GM12865 (cell line): ENCODE data around the gene RAB30.
A peak's percentile ranks its signal among the peaks of the same experiment; 100 is the strongest.
"Not testable (repeated sequence)": the region's sequence is repeated elsewhere in the genome, so short reads cannot be mapped to it uniquely, and the experiment has no call there.

Source experiments
- DNase-seq: peaks from one replicate; pipeline ENCODE4 v3.0.0; 2010; ENCODE audit warnings: low read depth
- H3K4me3 ChIP-seq: 2 replicates; pipeline ENCODE4 v1.5.1; 2011; ENCODE audit warnings: mild to moderate bottlenecking, low read depth, low read length, control low read depth
- TF ChIP-seq, protein P1 (sequence below): IDR thresholded peaks from 2 replicates; pipeline ENCODE4 v1.5.1; 2011; ENCODE audit warnings: low read length, control low read depth, low read depth, inconsistent platforms; ENCODE audit not compliant: insufficient read depth; ENCODE audit errors: missing control alignments

The RAB30 gene

DNA sequence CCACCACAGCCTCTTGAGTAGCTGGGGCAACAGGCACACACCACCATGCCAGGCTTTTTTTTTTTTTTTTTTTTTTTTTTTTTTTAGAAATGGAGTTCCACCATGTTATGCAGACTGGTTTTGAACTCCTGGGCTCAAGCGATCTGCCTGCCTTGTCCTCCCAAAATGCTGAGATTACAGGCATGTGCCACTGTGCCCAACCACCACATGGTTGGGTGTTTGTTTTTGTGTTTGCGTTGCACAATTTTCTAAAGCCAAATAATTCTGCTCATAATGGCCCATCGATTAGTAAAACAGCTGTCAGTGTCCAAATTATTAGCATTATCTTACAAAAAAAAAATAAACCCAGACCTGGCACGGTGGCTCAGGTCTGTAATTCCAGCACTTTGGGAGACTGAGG, 104.3 kb downstream of the RAB30 start:
- DNase-seq, result no peak
- TF ChIP-seq, protein P1, sequence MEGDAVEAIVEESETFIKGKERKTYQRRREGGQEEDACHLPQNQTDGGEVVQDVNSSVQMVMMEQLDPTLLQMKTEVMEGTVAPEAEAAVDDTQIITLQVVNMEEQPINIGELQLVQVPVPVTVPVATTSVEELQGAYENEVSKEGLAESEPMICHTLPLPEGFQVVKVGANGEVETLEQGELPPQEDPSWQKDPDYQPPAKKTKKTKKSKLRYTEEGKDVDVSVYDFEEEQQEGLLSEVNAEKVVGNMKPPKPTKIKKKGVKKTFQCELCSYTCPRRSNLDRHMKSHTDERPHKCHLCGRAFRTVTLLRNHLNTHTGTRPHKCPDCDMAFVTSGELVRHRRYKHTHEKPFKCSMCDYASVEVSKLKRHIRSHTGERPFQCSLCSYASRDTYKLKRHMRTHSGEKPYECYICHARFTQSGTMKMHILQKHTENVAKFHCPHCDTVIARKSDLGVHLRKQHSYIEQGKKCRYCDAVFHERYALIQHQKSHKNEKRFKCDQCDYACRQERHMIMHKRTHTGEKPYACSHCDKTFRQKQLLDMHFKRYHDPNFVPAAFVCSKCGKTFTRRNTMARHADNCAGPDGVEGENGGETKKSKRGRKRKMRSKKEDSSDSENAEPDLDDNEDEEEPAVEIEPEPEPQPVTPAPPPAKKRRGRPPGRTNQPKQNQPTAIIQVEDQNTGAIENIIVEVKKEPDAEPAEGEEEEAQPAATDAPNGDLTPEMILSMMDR, result no peak
- H3K4me3 ChIP-seq, result no peak overlapping the region

DNA sequence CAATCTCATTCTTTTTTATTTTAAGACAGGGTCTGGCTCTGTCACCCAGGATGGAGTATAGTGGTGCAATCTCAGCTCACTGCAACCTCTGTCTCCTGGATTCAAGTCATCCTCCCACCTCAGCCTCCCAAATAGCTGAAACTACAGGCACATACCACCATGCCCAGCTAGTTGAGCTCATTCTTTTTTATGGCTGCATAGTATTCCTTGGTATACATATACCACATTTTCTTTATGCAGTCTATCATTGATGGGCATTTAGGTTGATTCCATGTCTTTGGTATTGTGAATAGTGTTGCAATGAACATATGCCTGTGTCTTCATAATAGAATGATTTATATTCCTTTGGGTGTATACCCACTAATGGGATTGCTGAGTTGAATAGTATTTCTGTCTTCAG, 109.7 kb downstream of the RAB30 start:
- not testable (repeated sequence) for H3K4me3 ChIP-seq, DNase-seq

DNA sequence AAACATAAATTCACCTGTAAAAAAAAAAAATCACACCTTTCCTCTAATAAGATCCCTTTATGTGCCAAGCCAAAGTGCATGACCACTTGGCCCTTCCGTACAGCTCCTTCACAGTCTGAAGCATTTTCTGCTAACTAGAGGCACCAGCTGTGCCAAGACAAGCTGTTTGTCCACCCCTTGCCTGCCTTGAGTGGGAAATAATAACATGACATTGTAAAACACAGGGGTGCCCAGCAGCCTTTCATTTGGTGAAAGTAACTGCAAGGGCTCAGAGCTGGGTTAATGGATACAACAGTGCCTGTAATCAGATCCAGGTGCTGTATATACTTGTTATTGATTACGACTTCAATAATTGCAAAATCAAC, 110.9 kb downstream of the RAB30 start:
- TF ChIP-seq, protein P1, result no peak
- no peak overlapping the region for H3K4me3 ChIP-seq

DNA sequence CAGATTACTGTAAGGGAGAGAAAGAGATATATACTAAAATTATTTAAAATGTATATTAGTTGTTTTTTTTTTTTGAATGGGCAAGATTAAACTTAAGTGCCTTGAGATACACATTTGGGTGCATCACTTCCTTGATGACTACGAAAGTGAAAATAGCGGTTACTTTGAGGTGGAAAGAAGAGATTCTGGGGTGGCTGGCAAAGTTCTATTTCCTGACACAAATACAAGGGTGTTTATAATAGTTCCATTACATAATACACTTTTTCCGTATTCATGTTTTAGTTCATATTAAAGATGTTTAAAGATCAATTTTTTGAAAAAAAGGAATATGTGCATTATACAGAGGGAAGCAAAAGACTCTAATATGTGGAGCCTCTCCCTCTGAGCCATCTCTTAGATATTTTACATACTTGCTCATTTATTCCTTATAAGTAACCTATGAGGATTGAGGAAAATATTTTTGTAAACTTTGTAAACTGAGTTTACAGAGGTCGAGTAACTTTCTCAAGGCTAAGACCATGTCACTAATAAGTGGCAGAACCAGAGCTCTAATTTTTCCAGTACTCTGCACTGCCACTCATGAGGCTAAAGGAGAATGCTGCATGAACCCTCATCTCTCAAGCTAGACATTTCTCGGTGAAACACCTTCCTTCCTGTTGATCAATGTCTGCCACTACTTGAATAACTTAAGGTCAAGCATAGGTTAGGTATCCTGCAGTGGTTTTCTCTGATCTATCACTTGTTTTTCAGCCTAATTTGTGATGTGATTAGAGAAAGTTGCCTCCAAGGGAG, 111.5 kb downstream of the RAB30 start:
- TF ChIP-seq, protein P1, result no peak
- peak; percentile 81 for DNase-seq
- H3K4me3 ChIP-seq, result peak overlapping the region; percentile 29; the same call in 1 of the 2 replicates

More for the DNA sequence above, 110.9 kb downstream of the RAB30 start:
- peak; percentile 21 for DNase-seq

DNA sequence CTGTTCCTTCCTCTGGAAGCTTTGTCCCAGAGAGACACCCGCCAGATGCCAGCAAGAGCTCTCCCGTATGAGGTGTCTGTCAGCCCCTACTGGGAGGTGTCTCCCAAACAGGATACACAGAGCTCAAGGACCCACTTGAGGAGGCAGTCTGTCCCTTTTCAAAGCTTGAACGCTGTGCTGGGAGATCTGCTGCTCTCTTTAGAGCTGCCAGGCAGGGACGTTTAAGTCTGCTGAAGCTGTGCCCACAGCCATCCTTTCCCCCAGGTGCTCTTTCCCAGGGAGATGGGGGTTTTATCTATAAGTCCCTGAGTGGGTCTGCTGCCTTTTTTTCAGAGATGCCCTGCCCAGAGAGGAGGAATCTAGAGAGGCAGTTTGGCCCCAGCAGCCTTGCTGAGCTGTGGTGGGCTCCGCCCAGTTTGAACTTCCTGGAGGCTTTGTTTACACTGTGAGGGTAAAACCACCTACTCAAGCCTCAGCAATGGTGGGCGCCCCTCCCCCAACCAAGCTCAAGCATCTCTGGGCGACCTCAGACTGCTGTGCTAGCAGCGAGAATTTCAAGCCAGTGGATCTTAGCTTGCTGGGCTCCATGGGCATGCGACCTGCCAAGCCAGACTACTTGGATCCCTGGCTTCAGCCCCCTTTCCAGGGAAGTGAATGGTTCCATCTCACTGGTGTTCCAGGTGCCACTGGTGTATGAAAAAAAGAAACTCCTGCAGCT, 115.8 kb downstream of the RAB30 start:
- not testable (repeated sequence) for H3K4me3 ChIP-seq
- peak; percentile 62 for DNase-seq

DNA sequence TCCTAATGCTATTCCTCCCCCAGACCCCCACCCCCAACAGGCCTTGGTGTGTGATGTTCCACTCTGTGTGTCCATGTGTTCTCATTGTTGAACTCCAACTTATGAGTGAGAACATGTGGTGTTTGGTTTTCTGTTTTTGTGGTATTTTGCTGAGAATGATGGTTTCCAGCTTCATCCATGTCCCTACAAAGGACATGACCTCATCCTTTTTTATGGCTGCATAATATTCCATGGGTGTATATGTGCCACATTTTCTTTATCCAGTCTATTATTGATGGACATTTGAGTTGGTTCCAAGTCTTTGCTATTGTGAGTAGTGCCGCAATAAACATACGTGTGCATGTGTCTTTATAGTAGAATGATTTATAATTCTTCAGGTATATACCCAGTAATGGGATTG, 121.2 kb downstream of the RAB30 start:
- not testable (repeated sequence) for H3K4me3 ChIP-seq, DNase-seq

DNA sequence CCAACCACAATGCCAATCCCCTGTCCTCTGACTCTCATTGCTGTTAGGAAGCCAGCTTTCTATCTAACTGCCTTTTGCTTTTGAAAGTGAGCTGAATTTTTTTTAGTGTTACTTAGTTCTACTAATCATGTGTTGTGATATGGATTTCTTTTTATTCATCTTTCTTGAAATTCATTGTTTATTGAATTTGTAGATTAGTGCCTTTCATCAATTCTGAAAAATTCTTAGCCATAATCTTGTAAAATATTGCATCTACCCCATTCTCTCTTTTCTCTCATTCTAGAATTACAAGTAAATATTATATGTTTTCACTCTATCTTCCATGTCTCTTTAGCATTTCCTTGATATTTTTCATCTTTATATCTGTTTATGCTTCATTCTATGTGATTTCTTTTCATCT, 122.3 kb downstream of the RAB30 start:
- no peak for DNase-seq
- TF ChIP-seq, protein P1, result no peak
- no peak overlapping the region for H3K4me3 ChIP-seq

DNA sequence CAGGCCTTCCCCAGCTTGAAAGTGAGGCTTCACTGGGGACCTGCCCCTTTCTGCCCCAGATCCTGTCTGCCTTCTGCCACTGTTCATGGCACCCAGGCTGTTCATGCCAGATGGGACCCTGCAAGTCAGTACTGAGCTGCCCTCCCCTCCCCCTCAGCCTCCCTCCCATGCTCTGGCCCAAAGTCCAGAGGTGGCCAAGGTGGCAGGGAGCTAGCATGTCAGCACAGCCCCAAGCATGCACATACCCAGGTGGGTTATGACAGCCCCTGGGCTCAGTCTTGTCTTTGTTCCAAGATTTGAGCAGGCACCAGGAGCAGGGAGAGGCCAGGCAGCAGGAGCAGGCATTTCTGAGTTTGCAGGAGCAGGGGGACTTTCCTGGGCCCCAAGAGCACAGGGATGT, 126.0 kb downstream of the RAB30 start:
- H3K4me3 ChIP-seq, result no peak overlapping the region
- no peak for DNase-seq
- TF ChIP-seq, protein P1, result no peak

DNA sequence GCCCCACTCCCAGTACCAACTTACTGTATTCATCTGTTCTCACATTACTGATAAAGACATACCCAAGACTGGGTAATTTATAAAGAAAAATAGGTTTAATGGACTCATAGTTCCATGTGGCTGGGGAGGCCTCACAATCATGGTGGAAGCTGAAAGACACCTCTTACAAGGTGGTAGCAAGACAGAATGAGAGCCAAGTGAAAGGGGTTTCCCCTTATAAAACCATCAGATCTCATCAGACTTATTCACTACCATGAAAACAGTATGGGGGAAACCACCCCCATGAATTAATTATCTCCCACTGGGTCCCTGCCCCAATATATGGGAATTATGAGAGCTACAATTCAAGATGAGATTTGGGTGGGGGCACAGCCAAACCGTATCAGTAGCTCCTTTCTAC, 126.7 kb downstream of the RAB30 start:
- H3K4me3 ChIP-seq, DNase-seq: not testable (repeated sequence)
